ENCODE data around the gene PSMG3.
"Not testable (repeated sequence)": the region's sequence is repeated elsewhere in the genome, so short reads cannot be mapped to it uniquely, and the experiment has no call there.

The PSMG3 gene

GRCh38 chr7:1533547-1534329 lies 36.1 kb downstream of the PSMG3 start:
- no peak for DNase-seq (ENCODE audit: low read depth in 2 of 2)

GRCh38 chr7:1533255-1533546 lies 36.6 kb downstream of the PSMG3 start:
- no peak for DNase-seq (ENCODE audit: low read depth in 2 of 2)

GRCh38 chr7:1532456-1533254 lies 37.2 kb downstream of the PSMG3 start:
- DNase-seq (ENCODE audit: low read depth in 2 of 2) = peak in 1 of 2 donors; percentile 12

GRCh38 chr7:1531979-1532455 lies 37.8 kb downstream of the PSMG3 start:
- DNase-seq (ENCODE audit: low read depth in 2 of 2) = no peak

- no peak for DNase-seq (ENCODE audit: low read depth in 2 of 2)
Measured at GRCh38 chr7:1531263-1531978, 38.4 kb downstream of the PSMG3 start.

GRCh38 chr7:1530946-1531262 lies 38.9 kb downstream of the PSMG3 start:
- no peak for DNase-seq (ENCODE audit: low read depth in 2 of 2)

- DNase-seq (ENCODE audit: low read depth in 2 of 2) = no peak
Measured at GRCh38 chr7:1529383-1530116, 40.3 kb downstream of the PSMG3 start.

- no peak for DNase-seq (ENCODE audit: low read depth in 2 of 2)
Measured at GRCh38 chr7:1526271-1526754, 43.5 kb downstream of the PSMG3 start.

- no peak for DNase-seq (ENCODE audit: low read depth in 2 of 2)
Measured at GRCh38 chr7:1525409-1525808, 44.4 kb downstream of the PSMG3 start.

GRCh38 chr7:1523844-1524243 lies 46.0 kb downstream of the PSMG3 start:
- no peak for DNase-seq (ENCODE audit: low read depth in 2 of 2)

- no peak for DNase-seq (ENCODE audit: low read depth in 2 of 2)
Measured at GRCh38 chr7:1523208-1523607, 46.6 kb downstream of the PSMG3 start.

- no peak for DNase-seq (ENCODE audit: low read depth in 2 of 2)
Measured at GRCh38 chr7:1521456-1521855, 48.4 kb downstream of the PSMG3 start.

- no peak for DNase-seq (ENCODE audit: low read depth in 2 of 2)
Measured at GRCh38 chr7:1520539-1521234, 49.1 kb downstream of the PSMG3 start.

- DNase-seq (ENCODE audit: low read depth in 2 of 2) = not testable (repeated sequence)
Measured at GRCh38 chr7:1519322-1519922, 50.4 kb downstream of the PSMG3 start.
